H9 (cell line): ENCODE data around the gene PGM2L1. TPM values are rescaled to one million over a fixed set of nuclear protein-coding genes. Genes with fewer than 3 reads are reported as not detected.

Source experiments
- DNase-seq: peaks from one replicate; pipeline ENCODE4 v3.0.0-alpha.2; 2017
- H2AFZ ChIP-seq: one replicate; pipeline ENCODE4 v1.6.1; 2013; ENCODE audit warnings: mild to moderate bottlenecking, low read length, control low read depth, moderate library complexity
- H2AK5ac ChIP-seq: 2 replicates; pipeline ENCODE4 v1.6.1; 2013; ENCODE audit warnings: low read length, control low read depth, mixed read lengths; ENCODE audit not compliant: insufficient read length
- H2BK120ac ChIP-seq: one replicate; pipeline ENCODE4 v1.6.1; 2013; ENCODE audit warnings: low read depth, mild to moderate bottlenecking, low read length, control low read depth, inconsistent platforms; ENCODE audit not compliant: poor library complexity, severe bottlenecking
- H2BK12ac ChIP-seq: 2 replicates; pipeline ENCODE4 v1.6.1; 2013; ENCODE audit warnings: low read length, control low read depth, mixed read lengths, low read depth; ENCODE audit not compliant: insufficient read length
- H2BK15ac ChIP-seq: 2 replicates; pipeline ENCODE4 v1.6.1; 2013; ENCODE audit warnings: low read depth, low read length, control low read depth
- H2BK20ac ChIP-seq: one replicate; pipeline ENCODE4 v1.6.1; 2013; ENCODE audit warnings: low read depth, mild to moderate bottlenecking, low read length, control low read depth, inconsistent platforms; ENCODE audit not compliant: poor library complexity, severe bottlenecking
- H2BK5ac ChIP-seq: 2 replicates; pipeline ENCODE4 v1.6.1; 2013; ENCODE audit warnings: low read length, control low read depth, mixed read lengths; ENCODE audit not compliant: insufficient read length
- H3K14ac ChIP-seq: 2 replicates; pipeline ENCODE4 v1.6.1; 2013; ENCODE audit warnings: low read length, control low read depth; ENCODE audit not compliant: insufficient read depth
- H3K18ac ChIP-seq: 2 replicates; pipeline ENCODE4 v1.6.1; 2013; ENCODE audit warnings: low read depth, mild to moderate bottlenecking, mixed read lengths, low read length, control low read depth; ENCODE audit not compliant: insufficient read length
- H3K23ac ChIP-seq: 2 replicates; pipeline ENCODE4 v1.6.1; 2013; ENCODE audit warnings: low read length, control low read depth, mixed read lengths, low read depth; ENCODE audit not compliant: insufficient read length
- H3K23me2 ChIP-seq: 2 replicates; pipeline ENCODE4 v1.6.1; 2013; ENCODE audit warnings: low read depth, mild to moderate bottlenecking, mixed read lengths, low read length, control low read depth; ENCODE audit not compliant: insufficient read length, poor library complexity, severe bottlenecking
- H3K27ac ChIP-seq: 2 replicates; pipeline ENCODE4 v1.5.1; 2013; ENCODE audit warnings: low read length, control low read depth, mixed read lengths, low read depth; ENCODE audit not compliant: insufficient read length
- H3K27me3 ChIP-seq: 2 replicates; pipeline ENCODE4 v1.6.1; 2013; ENCODE audit warnings: low read length, control low read depth, inconsistent platforms; ENCODE audit not compliant: insufficient read depth
- H3K4ac ChIP-seq: 2 replicates; pipeline ENCODE4 v1.6.1; 2013; ENCODE audit warnings: low read depth, mild to moderate bottlenecking, control low read depth, inconsistent platforms, low read length, moderate library complexity
- H3K4me1 ChIP-seq: 2 replicates; pipeline ENCODE4 v1.6.1; 2013; ENCODE audit warnings: low read length, control low read depth, inconsistent platforms; ENCODE audit not compliant: insufficient read depth
- H3K4me2 ChIP-seq: 2 replicates; pipeline ENCODE4 v1.6.1; 2013; ENCODE audit warnings: low read length, control low read depth, mixed read lengths; ENCODE audit not compliant: insufficient read length, insufficient read depth
- H3K56ac ChIP-seq: 2 replicates; pipeline ENCODE4 v1.6.1; 2013; ENCODE audit warnings: low read depth, mild to moderate bottlenecking, mixed read lengths, low read length, control low read depth; ENCODE audit not compliant: insufficient read length
- H3K79me1 ChIP-seq: 2 replicates; pipeline ENCODE4 v1.6.1; 2013; ENCODE audit warnings: low read depth, mild to moderate bottlenecking, moderate library complexity, low read length, control low read depth, inconsistent platforms; ENCODE audit not compliant: insufficient read depth, poor library complexity, severe bottlenecking
- H3K79me2 ChIP-seq: 2 replicates; pipeline ENCODE4 v1.6.1; 2013; ENCODE audit warnings: low read length, control low read depth, inconsistent platforms; ENCODE audit not compliant: insufficient read depth
- H3K9ac ChIP-seq: 2 replicates; pipeline ENCODE4 v1.6.1; 2013; ENCODE audit warnings: low read length, control low read depth, mixed read lengths; ENCODE audit not compliant: insufficient read length; ENCODE audit errors: extremely low read depth
- H3K9me3 ChIP-seq: one replicate; pipeline ENCODE4 v1.6.1; 2013; ENCODE audit warnings: low read depth, low read length, inconsistent platforms; ENCODE audit not compliant: control insufficient read depth
- H3T11ph ChIP-seq: one replicate; pipeline ENCODE4 v1.6.1; 2013; ENCODE audit warnings: mild to moderate bottlenecking, low read length, control low read depth, inconsistent platforms
- H4K20me1 ChIP-seq: one replicate; pipeline ENCODE4 v1.6.1; 2013; ENCODE audit not compliant: control insufficient read depth, insufficient read length, insufficient read depth
- H4K5ac ChIP-seq: 2 replicates; pipeline ENCODE4 v1.6.1; 2013; ENCODE audit warnings: low read depth, mild to moderate bottlenecking, mixed read lengths, low read length, control low read depth; ENCODE audit not compliant: insufficient read length
- H4K8ac ChIP-seq: replicated peaks from 2 replicates; pipeline ENCODE4 v1.6.1; 2013; ENCODE audit warnings: low read length, control low read depth, mixed read lengths, low read depth; ENCODE audit not compliant: insufficient read length
- H4K91ac ChIP-seq: 2 replicates; pipeline ENCODE4 v1.6.1; 2013; ENCODE audit warnings: low read depth, mild to moderate bottlenecking, moderate library complexity, mixed read lengths, low read length, control low read depth; ENCODE audit not compliant: insufficient read length
- H3K27ac Mint-ChIP-seq, 3 experiments: 2 replicates in 2 of 3; 3 replicates in 1 of 3; pipeline ENCODE4 v1.8.0; 2020 to 2021; ENCODE audit warnings: mixed read lengths in 3 of 3, mild to moderate bottlenecking in 1 of 3, moderate library complexity in 1 of 3
- H3K27me3 Mint-ChIP-seq: 2 replicates; pipeline ENCODE4 v1.8.0; 2021; ENCODE audit warnings: low read depth, mild to moderate bottlenecking, moderate library complexity, mixed read lengths
- H3K36me3 Mint-ChIP-seq, 3 experiments: 2 replicates in 2 of 3; 3 replicates in 1 of 3; pipeline ENCODE4 v1.8.0; 2020 to 2021; ENCODE audit warnings: low read depth in 3 of 3, mixed read lengths in 3 of 3; ENCODE audit not compliant: insufficient read depth in 1 of 3
- H3K4me1 Mint-ChIP-seq, 2 experiments: 2 replicates each; pipeline ENCODE4 v1.8.0; 2020; ENCODE audit warnings: mixed read lengths in 2 of 2
- H3K4me3 Mint-ChIP-seq, 2 experiments: 2 replicates in 1 of 2; 3 replicates in 1 of 2; pipeline ENCODE4 v1.8.0; 2020 to 2021; ENCODE audit warnings: mild to moderate bottlenecking in 2 of 2, mixed read lengths in 2 of 2, moderate library complexity in 1 of 2
- H3K9me3 Mint-ChIP-seq, 2 experiments: 2 replicates in 1 of 2; 3 replicates in 1 of 2; pipeline ENCODE4 v1.8.0; 2020; ENCODE audit warnings: mild to moderate bottlenecking in 2 of 2, mixed read lengths in 2 of 2, moderate library complexity in 1 of 2
- WGBS: extraction: QIAGEN DNeasy Blood & Tissue Kit; methylation state at CpG from one replicate; pipeline ENCODE4 v1.1.7; 2013; ENCODE audit warnings: missing lambda C conversion rate, low lambda C conversion rate, mixed read lengths; ENCODE audit not compliant: insufficient read length; ENCODE audit errors: extremely low coverage; 5-methylcytosine and 5-hydroxymethylcytosine counted together
- total RNA-seq: library from RNA; stranded (reverse); gene quantifications from 2 replicates; pipeline ENCODE4 v1.2.1, GENCODE V29; 2021
- TF ChIP-seq, protein P1 (sequence below): fragments of 200-600 bp; sonication (generic); conservative IDR thresholded peaks from 3 replicates; pipeline ENCODE4 v1.8.0; 2021; ENCODE audit warnings: antibody characterized with exemption, mild to moderate bottlenecking

Gene PGM2L1
- total RNA-seq, 1 experiment from 2014 or later: 16.9 TPM

DNA sequence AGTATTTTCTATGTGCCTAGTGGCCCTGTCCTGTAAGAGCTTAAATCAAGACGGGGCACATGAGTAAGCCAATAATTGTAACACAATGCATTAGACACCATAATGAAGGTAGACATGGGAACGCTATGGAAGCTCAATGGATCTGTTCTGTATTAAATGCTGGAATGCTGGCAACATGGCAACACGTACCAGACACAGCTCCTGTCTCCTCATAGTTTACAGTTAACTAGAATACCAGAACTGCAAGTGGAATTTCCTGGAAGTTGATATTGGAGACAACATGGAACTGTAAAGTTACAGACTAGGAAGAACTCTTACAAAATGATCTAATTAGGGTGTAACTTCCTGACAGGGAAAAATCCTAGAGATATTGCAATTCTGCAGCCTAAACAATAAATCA is 99.2 kb downstream of the PGM2L1 start:
- no peak overlapping the region for H3K23ac ChIP-seq
- no peak overlapping the region for H2AK5ac ChIP-seq
- H3K23me2 ChIP-seq: no peaks in the 10 kb centered on the region
- H3K14ac ChIP-seq: no peak overlapping the region
- no peak overlapping the region for H2BK15ac ChIP-seq
- H2BK12ac ChIP-seq: no peak overlapping the region
- no peak overlapping the region for H3K9ac ChIP-seq
- no peak overlapping the region for H3K4ac ChIP-seq
- no peak overlapping the region for H2BK5ac ChIP-seq
- H4K8ac ChIP-seq: no peak overlapping the region
- peaks cover 0 to 1% (median 0%) of the 10 kb centered on the region in 3 experiments; a peak in 2 of 7 replicates for H3K36me3 Mint-ChIP-seq
- H3T11ph ChIP-seq: no peak overlapping the region
- H3K4me1 Mint-ChIP-seq: no peaks in the 10 kb centered on the region
- H2BK20ac ChIP-seq: no peak overlapping the region
- no peak overlapping the region for H2AFZ ChIP-seq
- H3K79me1 ChIP-seq: no peaks in the 10 kb centered on the region
- no peak overlapping the region for H3K27ac Mint-ChIP-seq
- H3K27me3 ChIP-seq: no peaks in the 10 kb centered on the region
- H3K4me1 ChIP-seq: no peaks in the 10 kb centered on the region
- no peaks in the 10 kb centered on the region for H4K20me1 ChIP-seq
- no peaks in the 10 kb centered on the region for H3K9me3 ChIP-seq
- no peak overlapping the region for H3K4me2 ChIP-seq
- H3K4me3 Mint-ChIP-seq: no peak overlapping the region
- WGBS: no CpG with 5 or more reads among the region's 3 CpGs
- no peaks in the 10 kb centered on the region for H3K79me2 ChIP-seq
- TF ChIP-seq, protein P1, sequence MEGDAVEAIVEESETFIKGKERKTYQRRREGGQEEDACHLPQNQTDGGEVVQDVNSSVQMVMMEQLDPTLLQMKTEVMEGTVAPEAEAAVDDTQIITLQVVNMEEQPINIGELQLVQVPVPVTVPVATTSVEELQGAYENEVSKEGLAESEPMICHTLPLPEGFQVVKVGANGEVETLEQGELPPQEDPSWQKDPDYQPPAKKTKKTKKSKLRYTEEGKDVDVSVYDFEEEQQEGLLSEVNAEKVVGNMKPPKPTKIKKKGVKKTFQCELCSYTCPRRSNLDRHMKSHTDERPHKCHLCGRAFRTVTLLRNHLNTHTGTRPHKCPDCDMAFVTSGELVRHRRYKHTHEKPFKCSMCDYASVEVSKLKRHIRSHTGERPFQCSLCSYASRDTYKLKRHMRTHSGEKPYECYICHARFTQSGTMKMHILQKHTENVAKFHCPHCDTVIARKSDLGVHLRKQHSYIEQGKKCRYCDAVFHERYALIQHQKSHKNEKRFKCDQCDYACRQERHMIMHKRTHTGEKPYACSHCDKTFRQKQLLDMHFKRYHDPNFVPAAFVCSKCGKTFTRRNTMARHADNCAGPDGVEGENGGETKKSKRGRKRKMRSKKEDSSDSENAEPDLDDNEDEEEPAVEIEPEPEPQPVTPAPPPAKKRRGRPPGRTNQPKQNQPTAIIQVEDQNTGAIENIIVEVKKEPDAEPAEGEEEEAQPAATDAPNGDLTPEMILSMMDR: no peak
- no peak overlapping the region for H3K56ac ChIP-seq
- H3K18ac ChIP-seq: no peak overlapping the region
- peaks cover 7 to 8% of the 10 kb centered on the region in 2 experiments for H3K9me3 Mint-ChIP-seq
- no peak for DNase-seq
- peaks cover 5% of the 10 kb centered on the region; the same call in 1 of the 2 replicates for H3K27me3 Mint-ChIP-seq
- no peak overlapping the region for H3K27ac ChIP-seq
- H4K5ac ChIP-seq: no peak overlapping the region
- no peak overlapping the region for H4K91ac ChIP-seq
- no peak overlapping the region for H2BK120ac ChIP-seq
